ENCODE measurements around the gene BIRC5. TPM values are rescaled to one million over a fixed set of nuclear protein-coding genes. Genes with fewer than 3 reads are reported as not detected.
A peak's percentile ranks its signal among the peaks of the same experiment; 100 is the strongest.

BIRC5 gene
- total RNA-seq, 6 donors from 2014 or later, result 1.4 to 6.4 (median 3.5) TPM; not detected in 1

GRCh38 chr17:78205124-78205775 is 8.8 kb upstream of the BIRC5 start:
- H3K9me3 ChIP-seq, result no peaks in the 10 kb centered on the region
- H3K4me3 ChIP-seq, result no peak overlapping the region
- H3K36me3 ChIP-seq, result peaks cover 0 to 29% (median 4%) of the 10 kb centered on the region in 4 donors
- peak overlapping the region in 2 of 4 donors; percentile 32 to 34 for H3K27ac ChIP-seq
- no peaks in the 10 kb centered on the region for H3K27me3 ChIP-seq
- TF ChIP-seq POLR2AphosphoS5 (IDR thresholded peaks at IDR 0.05) (no peak), EP300 (IDR thresholded peaks at IDR 0.05) (no peak)
- WGBS, 2 donors, result 94 to 97% methylated on average over 10 to 16 of the region's 17 CpGs
- H3K4me1 ChIP-seq, result peaks cover 0 to 9% (median 4%) of the 10 kb centered on the region in 4 donors
- ATAC-seq (ENCODE audit: low FRiP score in 2 of 2) (peak; percentile 12 to 24), DNase-seq (no peak)

- peaks cover 0 to 26% (median 4%) of the 10 kb centered on the region in 4 donors for H3K36me3 ChIP-seq
- H3K27ac ChIP-seq, result peak overlapping the region in 1 of 4 donors; percentile 27
- ATAC-seq (ENCODE audit: low FRiP score in 2 of 2), result no peak
- 70 to 71% methylated on average over 7 of the region's 7 CpGs for WGBS, 2 donors
- H3K4me1 ChIP-seq, result peaks cover 0 to 9% (median 4%) of the 10 kb centered on the region in 4 donors
- no peak for DNase-seq
- TF ChIP-seq CTCF (IDR thresholded peaks at IDR 0.05) (no peak), POLR2AphosphoS5 (IDR thresholded peaks at IDR 0.05) (no peak), POLR2A (IDR thresholded peaks at IDR 0.05) (no peak), EP300 (IDR thresholded peaks at IDR 0.05) (no peak)
- no peaks in the 10 kb centered on the region for H3K9me3 ChIP-seq
- no peak overlapping the region for H3K4me3 ChIP-seq
- no peaks in the 10 kb centered on the region for H3K27me3 ChIP-seq
Observed at GRCh38 chr17:78206298-78206697, 7.8 kb upstream of the BIRC5 start.

DNA sequence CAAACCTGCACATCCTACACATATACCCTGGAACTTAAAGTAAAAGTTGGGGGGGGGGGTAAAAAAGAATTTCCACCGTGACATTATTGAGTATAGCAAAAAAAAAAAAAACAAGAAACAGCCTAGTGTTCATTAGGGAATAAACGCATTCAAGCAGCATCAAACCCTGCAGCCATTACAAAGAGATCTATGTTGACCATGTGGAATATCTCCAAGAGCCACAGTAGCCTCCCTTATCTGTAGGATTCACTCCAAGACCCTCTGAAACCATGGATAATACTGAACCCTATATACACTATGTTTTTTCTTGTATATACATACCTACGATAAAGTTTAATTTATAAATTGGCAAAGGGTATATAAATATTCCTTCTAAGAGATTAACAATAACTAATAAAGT is 5.6 kb upstream of the BIRC5 start:
- no peak for ATAC-seq (ENCODE audit: low FRiP score in 2 of 2)
- no peak for DNase-seq
- Histone ChIP-seq H3K27me3 (no peaks in the 10 kb centered on the region), H3K4me3 (no peak overlapping the region), H3K27ac (no peak overlapping the region), H3K36me3 (peaks cover 0 to 26% (median 4%) of the 10 kb centered on the region in 4 donors), H3K9me3 (no peaks in the 10 kb centered on the region), H3K4me1 (peaks cover 0 to 5% (median 0%) of the 10 kb centered on the region in 4 donors)
- 80 to 89% methylated on average over 3 of the region's 3 CpGs for WGBS, 2 donors
- TF ChIP-seq POLR2AphosphoS5 (IDR thresholded peaks at IDR 0.05) (no peak), CTCF (IDR thresholded peaks at IDR 0.05) (no peak), EP300 (IDR thresholded peaks at IDR 0.05) (no peak), POLR2A (IDR thresholded peaks at IDR 0.05) (no peak)

DNA sequence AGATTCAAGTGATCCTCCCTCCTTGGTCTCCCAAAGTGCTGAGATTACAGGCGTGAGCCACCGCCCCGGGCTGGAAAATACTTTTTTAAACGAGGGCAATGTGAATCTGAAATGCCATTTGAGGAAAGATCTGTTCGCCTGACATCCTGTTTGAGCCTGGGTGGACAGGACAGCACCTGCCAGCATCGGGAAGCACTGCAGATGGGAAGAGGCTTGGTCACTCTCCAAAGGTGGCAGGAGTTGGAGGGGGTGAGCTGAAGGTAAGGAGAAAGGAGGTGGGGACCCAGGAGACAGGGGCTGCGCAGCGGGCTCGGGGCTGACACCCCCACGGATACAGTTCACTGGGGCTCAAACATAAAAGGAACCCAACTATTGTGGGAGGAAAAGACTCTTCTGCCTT is 3.9 kb upstream of the BIRC5 start:
- no peak overlapping the region for H3K4me3 ChIP-seq
- H3K36me3 ChIP-seq, result peaks cover 0 to 13% (median 2%) of the 10 kb centered on the region in 4 donors
- TF ChIP-seq POLR2A (IDR thresholded peaks at IDR 0.05) (no peak), CTCF (IDR thresholded peaks at IDR 0.05) (no peak), EP300 (IDR thresholded peaks at IDR 0.05) (no peak), POLR2AphosphoS5 (IDR thresholded peaks at IDR 0.05) (no peak)
- H3K27me3 ChIP-seq, result no peaks in the 10 kb centered on the region
- ATAC-seq (ENCODE audit: low FRiP score in 2 of 2), result no peak
- WGBS, 2 donors, result 82 to 85% methylated on average over 10 of the region's 10 CpGs
- DNase-seq, result no peak
- H3K27ac ChIP-seq, result no peak overlapping the region
- peaks cover 6 to 18% (median 10%) of the 10 kb centered on the region in 4 donors for H3K4me1 ChIP-seq
- no peaks in the 10 kb centered on the region for H3K9me3 ChIP-seq

GRCh38 chr17:78211032-78211431 is 3.0 kb upstream of the BIRC5 start:
- Histone ChIP-seq H3K4me1 (peaks cover 6 to 16% (median 10%) of the 10 kb centered on the region in 4 donors), H3K27me3 (no peaks in the 10 kb centered on the region), H3K9me3 (no peaks in the 10 kb centered on the region), H3K4me3 (no peak overlapping the region), H3K36me3 (peaks cover 0 to 6% (median 1%) of the 10 kb centered on the region in 4 donors), H3K27ac (no peak overlapping the region)
- no peak for TF ChIP-seq POLR2AphosphoS5 (IDR thresholded peaks at IDR 0.05)
- WGBS, 2 donors, result 85 to 89% methylated on average over 11 of the region's 11 CpGs
- ATAC-seq (ENCODE audit: low FRiP score in 2 of 2), result no peak
- DNase-seq, result no peak

GRCh38 chr17:78214706-78215061 is 631 bp downstream of the BIRC5 start:
- TF ChIP-seq CTCF (IDR thresholded peaks at IDR 0.05) (no peak), EP300 (IDR thresholded peaks at IDR 0.05) (no peak), POLR2AphosphoS5 (IDR thresholded peaks at IDR 0.05) (no peak), POLR2A (IDR thresholded peaks at IDR 0.05) (no peak)
- WGBS, 2 donors, result 14 to 21% methylated on average over 3 to 5 of the region's 5 CpGs

More at GRCh38 chr17:78214706-78215061, 631 bp downstream of the BIRC5 start:
- Histone ChIP-seq H3K4me1 (peaks cover 6 to 13% (median 10%) of the 10 kb centered on the region in 4 donors), H3K9me3 (no peaks in the 10 kb centered on the region), H3K4me3 (peak overlapping the region in 3 of 4 donors; percentile 48 to 58 (median 50)), H3K27ac (no peak overlapping the region), H3K36me3 (no peaks in the 10 kb centered on the region), H3K27me3 (no peaks in the 10 kb centered on the region)
- ATAC-seq (ENCODE audit: low FRiP score in 2 of 2) (no peak), DNase-seq (no peak)

Measured in upper lobe of left lung (tissue), 6 donors.